Measurements from ENCODE around the gene CSTF3. TPM values are rescaled to one million over a fixed set of nuclear protein-coding genes. Genes with fewer than 3 reads are reported as not detected.

Gene CSTF3
- total RNA-seq, 1 experiment from 2014 or later: 45.6 TPM

- peaks cover 28% of the 10 kb centered on the region for H3K4me1 ChIP-seq
- no peaks in the 10 kb centered on the region; the same call in 1 of the 2 replicates for H3K36me3 ChIP-seq (ENCODE audit: control insufficient read depth, insufficient read depth, low read length)
- H3K4me3 ChIP-seq (ENCODE audit: low read depth, low read length): no peak overlapping the region
- Mint-ChIP-seq H3K36me3 (ENCODE audit: insufficient read depth, unreplicated experiment) (peaks cover 14% of the 10 kb centered on the region), H3K9me3 (ENCODE audit: unreplicated experiment) (no peaks in the 10 kb centered on the region), H3K27ac (ENCODE audit: unreplicated experiment) (no peak overlapping the region), H3K4me3 (ENCODE audit: unreplicated experiment) (peak overlapping the region; percentile 2), H3K4me1 (ENCODE audit: low read depth, unreplicated experiment) (peaks cover 27% of the 10 kb centered on the region), H3K27me3 (ENCODE audit: insufficient read depth, unreplicated experiment) (no peaks in the 10 kb centered on the region)
- no peaks in the 10 kb centered on the region for H3K9me3 ChIP-seq
- no TSS peak for BruUV-seq (replicated peaks)
- TF ChIP-seq CTCF (IDR thresholded peaks at IDR 0.05; ENCODE audit: insufficient read depth in 1 of 2, low read depth in 1 of 2, low read length in 1 of 2, severe bottlenecking in 1 of 2, unreplicated experiment in 1 of 2): no peak
- POLR2A ChIA-PET: no interaction called here
- intact Hi-C loops (cut with micrococcal nuclease; ENCODE audit: unreplicated experiment): no loop called here
- no peak for DNase-seq
- H3K27me3 ChIP-seq (replicated peaks; ENCODE audit: control insufficient read depth, insufficient read depth, low read length): no peaks in the 10 kb centered on the region
- CTCF ChIA-PET: no interaction called here
Observed at GRCh38 chr11:33110083-33110482, 51.2 kb downstream of the CSTF3 start.

- no peaks in the 10 kb centered on the region; the same call in 1 of the 2 replicates for H3K36me3 ChIP-seq (ENCODE audit: control insufficient read depth, insufficient read depth, low read length)
- H3K27me3 ChIP-seq (replicated peaks; ENCODE audit: control insufficient read depth, insufficient read depth, low read length): no peaks in the 10 kb centered on the region
- peaks cover 18% of the 10 kb centered on the region for H3K36me3 Mint-ChIP-seq (ENCODE audit: insufficient read depth, unreplicated experiment)
- POLR2A ChIA-PET: interaction anchor here (0.9 kb wide), 1 partner anchor 627 kb away, joined by 9 read pairs; no protein-coding TSS in a partner anchor
- peak overlapping the region; percentile 54 for H3K27ac Mint-ChIP-seq (ENCODE audit: unreplicated experiment)
- H3K27me3 Mint-ChIP-seq (ENCODE audit: insufficient read depth, unreplicated experiment): no peaks in the 10 kb centered on the region
- H3K4me3 Mint-ChIP-seq (ENCODE audit: unreplicated experiment): peak overlapping the region; percentile 2
- H3K9me3 ChIP-seq: no peaks in the 10 kb centered on the region
- CTCF ChIA-PET: interaction anchor here (1.6 kb wide), 1 partner anchor 44 kb away, joined by 5 read pairs; no protein-coding TSS in a partner anchor
- TF ChIP-seq CTCF (IDR thresholded peaks at IDR 0.05; ENCODE audit: insufficient read depth in 1 of 2, low read depth in 1 of 2, low read length in 1 of 2, severe bottlenecking in 1 of 2, unreplicated experiment in 1 of 2): no peak
- intact Hi-C loops (cut with micrococcal nuclease; ENCODE audit: unreplicated experiment): loop anchor here (1.0 kb wide), 1 partner anchor 11 kb away; no protein-coding TSS in a partner anchor
- H3K4me1 ChIP-seq: peaks cover 28% of the 10 kb centered on the region
- no peaks in the 10 kb centered on the region for H3K9me3 Mint-ChIP-seq (ENCODE audit: unreplicated experiment)
- H3K4me3 ChIP-seq (ENCODE audit: low read depth, low read length): no peak overlapping the region
- peaks cover 27% of the 10 kb centered on the region for H3K4me1 Mint-ChIP-seq (ENCODE audit: low read depth, unreplicated experiment)
- no TSS peak for BruUV-seq (replicated peaks)
- DNase-seq: peak in 1 of 2 experiments; percentile 41
Observed at GRCh38 chr11:33109294-33109895, 51.9 kb downstream of the CSTF3 start.

GRCh38 chr11:33103836-33104235 is 57.4 kb downstream of the CSTF3 start:
- Mint-ChIP-seq H3K4me1 (ENCODE audit: low read depth, unreplicated experiment) (peaks cover 11% of the 10 kb centered on the region), H3K9me3 (ENCODE audit: unreplicated experiment) (no peaks in the 10 kb centered on the region), H3K27ac (ENCODE audit: unreplicated experiment) (no peak overlapping the region), H3K36me3 (ENCODE audit: insufficient read depth, unreplicated experiment) (peaks cover 35% of the 10 kb centered on the region), H3K27me3 (ENCODE audit: insufficient read depth, unreplicated experiment) (no peaks in the 10 kb centered on the region), H3K4me3 (ENCODE audit: unreplicated experiment) (no peak overlapping the region)
- no peak overlapping the region for H3K4me3 ChIP-seq (ENCODE audit: low read depth, low read length)
- DNase-seq: no peak
- intact Hi-C loops (cut with micrococcal nuclease; ENCODE audit: unreplicated experiment): no loop called here
- ChIA-PET POLR2A (interaction anchor here (0.6 kb wide), 1 partner anchor 204 kb away, joined by 4 read pairs; no protein-coding TSS in a partner anchor), CTCF (no interaction called here)
- BruUV-seq (replicated peaks): no TSS peak
- no peaks in the 10 kb centered on the region for H3K27me3 ChIP-seq (replicated peaks; ENCODE audit: control insufficient read depth, insufficient read depth, low read length)
- no peaks in the 10 kb centered on the region for H3K9me3 ChIP-seq
- TF ChIP-seq CTCF (IDR thresholded peaks at IDR 0.05; ENCODE audit: insufficient read depth in 1 of 2, low read depth in 1 of 2, low read length in 1 of 2, severe bottlenecking in 1 of 2, unreplicated experiment in 1 of 2): no peak
- peaks cover 3% of the 10 kb centered on the region; the same call in 1 of the 2 replicates for H3K36me3 ChIP-seq (ENCODE audit: control insufficient read depth, insufficient read depth, low read length)
- H3K4me1 ChIP-seq: peaks cover 10% of the 10 kb centered on the region
